GDM1 (cell line): ENCODE data around the gene PPP1R2B.

Source experiments
- DNase-seq: peaks from one replicate; lab custom pipeline; 2025; lab: John Stamatoyannopoulos, UW

Gene PPP1R2B

DNA sequence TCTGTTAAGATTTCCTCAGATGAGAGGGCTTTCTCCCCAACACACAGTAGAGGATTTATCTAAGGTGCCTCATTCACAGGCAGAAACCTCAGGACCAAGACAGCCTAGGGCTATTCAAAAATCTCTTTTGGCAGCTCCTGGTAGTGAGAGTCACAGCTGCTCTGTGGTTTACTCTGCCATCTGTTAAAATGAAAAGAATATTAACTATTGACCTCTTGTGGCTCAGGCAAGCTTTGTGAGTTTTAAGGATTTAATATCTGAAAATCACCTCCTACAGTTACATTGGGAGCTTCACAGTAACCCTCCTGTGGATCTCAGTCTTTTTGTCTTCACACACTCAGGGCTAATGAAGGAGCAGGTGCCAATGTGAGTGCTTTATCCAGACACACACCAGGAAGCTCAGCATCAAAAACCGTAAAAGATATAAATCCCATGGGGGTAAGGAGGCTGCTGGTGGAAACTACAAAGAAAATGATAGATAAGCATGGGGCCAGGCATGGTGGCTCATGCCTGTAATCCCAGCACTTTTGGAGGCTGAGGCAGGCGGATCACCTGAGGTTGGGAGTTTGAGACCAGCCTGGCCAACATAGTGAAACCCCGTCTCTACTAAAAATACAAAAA is 29.7 kb downstream of the PPP1R2B start:
- DNase-seq = no peak

DNA sequence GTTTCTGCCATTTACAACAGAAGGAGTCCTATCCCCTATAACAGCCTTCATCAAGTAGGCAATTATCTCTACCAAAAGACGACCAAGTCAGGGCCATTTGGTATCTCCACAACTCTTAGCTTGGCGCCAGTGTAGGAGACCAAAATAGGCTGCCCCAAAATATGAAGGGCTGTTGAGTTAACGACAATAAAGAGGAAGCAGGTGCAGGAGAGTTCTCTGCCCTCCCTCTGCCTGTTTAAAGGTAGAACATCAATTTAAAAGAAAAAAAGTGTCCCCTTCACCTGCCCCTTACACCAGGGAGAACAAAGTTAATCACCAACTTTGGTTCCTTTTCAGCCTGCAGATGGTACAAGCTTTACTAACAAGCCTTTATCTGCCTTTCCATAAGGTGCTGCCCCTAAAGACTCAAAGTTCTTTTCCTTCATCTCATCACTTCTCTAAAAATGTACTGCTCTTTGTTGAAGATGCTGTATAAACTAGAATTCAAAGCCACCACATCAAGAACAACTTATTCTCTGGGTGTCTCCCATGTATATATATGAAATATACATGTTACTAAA is 33.3 kb downstream of the PPP1R2B start:
- DNase-seq = no peak

- DNase-seq = no peak
Observed at GRCh38 chr5:156888520-156888919, 38.4 kb downstream of the PPP1R2B start.

DNA sequence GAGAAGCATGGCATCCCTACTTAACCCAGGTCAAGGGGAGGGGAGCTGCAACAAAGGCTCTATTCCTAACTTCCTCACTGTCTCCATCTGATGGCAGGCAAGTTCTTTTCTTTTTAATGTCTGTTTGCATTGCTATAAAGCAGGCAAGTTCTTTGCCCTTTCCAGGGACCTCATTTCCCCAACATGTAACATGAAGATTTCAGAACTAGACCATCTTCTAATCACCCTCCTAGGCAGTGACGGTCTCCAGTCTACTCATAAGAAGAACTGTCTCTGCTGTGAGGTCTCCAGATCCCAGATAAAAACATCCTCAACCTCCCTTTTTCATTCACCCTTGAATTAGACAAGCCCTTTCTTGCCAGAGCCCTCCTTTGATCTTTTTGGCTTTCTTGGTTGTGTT is 42.1 kb downstream of the PPP1R2B start:
- no peak for DNase-seq

DNA sequence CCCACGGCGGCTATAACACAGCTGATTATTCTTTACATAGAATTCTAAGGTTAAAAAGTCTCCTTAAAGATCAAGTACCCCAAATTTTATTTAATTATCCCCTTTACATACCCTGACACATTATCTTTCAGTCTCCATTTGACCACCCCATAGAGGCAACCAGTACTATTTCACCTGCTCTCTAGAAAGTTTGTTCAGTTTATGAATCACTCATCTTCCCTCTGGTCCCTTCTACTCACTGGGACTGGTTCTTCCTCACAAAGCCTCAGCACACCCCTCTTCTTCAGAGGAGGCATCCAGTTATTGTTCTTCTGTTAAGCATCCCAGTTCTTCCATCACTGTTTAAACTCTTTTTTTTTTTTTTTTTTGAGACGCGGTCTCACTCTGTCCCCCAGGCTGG is 42.8 kb downstream of the PPP1R2B start:
- no peak for DNase-seq

DNA sequence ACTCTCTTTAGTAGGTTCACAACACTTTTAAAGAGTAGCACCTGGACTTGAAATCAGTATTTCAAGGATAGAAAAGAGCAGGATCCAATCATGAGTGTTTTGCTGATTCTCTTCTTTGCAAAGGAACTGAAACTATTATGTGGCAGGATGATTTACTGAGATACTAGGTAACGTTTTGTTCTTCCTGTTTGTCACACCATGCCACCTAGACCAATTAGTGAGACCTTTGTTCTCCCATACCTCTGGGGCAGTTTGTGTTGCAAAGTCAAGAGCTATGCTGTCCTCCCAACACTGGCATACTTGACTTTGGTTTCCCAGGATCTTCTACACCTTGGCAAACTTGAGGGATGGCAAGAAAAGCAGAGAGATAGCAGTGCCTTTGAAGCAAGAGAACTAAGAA is 43.4 kb downstream of the PPP1R2B start:
- no peak for DNase-seq

DNA sequence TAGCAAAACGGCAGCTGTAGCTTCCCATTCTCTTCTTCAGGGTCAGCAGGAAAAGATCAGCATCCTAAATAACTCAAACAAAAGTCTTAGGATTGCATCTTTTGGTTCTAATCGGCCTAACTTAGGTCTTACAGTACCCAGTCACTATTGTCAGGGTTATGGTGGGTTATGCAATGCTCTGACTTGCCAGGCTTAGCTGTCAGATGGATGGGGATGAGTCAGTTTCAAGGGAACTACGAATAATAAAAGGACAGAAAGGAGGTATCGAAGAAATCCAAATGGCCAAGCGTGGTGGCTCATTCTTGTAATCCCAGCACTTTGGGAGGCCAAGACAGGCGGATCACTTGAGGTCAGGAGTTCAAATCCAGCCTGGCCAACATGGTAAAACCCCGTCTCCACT is 46.5 kb downstream of the PPP1R2B start:
- DNase-seq = no peak
